Activated T-cell treated with anti-CD3 and anti-CD28 coated beads for 24 hours (primary cell): Measurements from ENCODE around the gene CARNS1.
A peak's percentile ranks its signal among the peaks of the same experiment; 100 is the strongest.

Experiments used
- DNase-seq: peaks from one replicate; pipeline ENCODE4 v3.0.0-alpha.2; 2020; ENCODE audit warnings: low read depth

Gene CARNS1

GRCh38 chr11:67428052-67429001 is 12.8 kb downstream of the CARNS1 start, which contains the start of gene RPS6KB2:
RPS6KB2 (plus strand) TSS chr11:67428494; CDS start chr11:67428546, 52 bp downstream.
- peak; percentile 100 for DNase-seq

- no peak for DNase-seq
Measured at GRCh38 chr11:67429038-67429668, 13.7 kb downstream of the CARNS1 start.

- DNase-seq, result no peak
Measured at GRCh38 chr11:67429722-67430121, 14.2 kb downstream of the CARNS1 start.

GRCh38 chr11:67431346-67432249 is 16.1 kb downstream of the CARNS1 start:
- DNase-seq, result no peak

GRCh38 chr11:67432655-67433349 is 17.3 kb downstream of the CARNS1 start:
- no peak for DNase-seq

- no peak for DNase-seq
Measured at GRCh38 chr11:67433536-67434394, 18.3 kb downstream of the CARNS1 start.

GRCh38 chr11:67434395-67434881 is 19.0 kb downstream of the CARNS1 start:
- DNase-seq, result no peak

GRCh38 chr11:67435031-67435726 is 19.7 kb downstream of the CARNS1 start:
- DNase-seq, result no peak

GRCh38 chr11:67435727-67436458 is 20.4 kb downstream of the CARNS1 start:
- no peak for DNase-seq

GRCh38 chr11:67436459-67437081 is 21.1 kb downstream of the CARNS1 start:
- DNase-seq, result peak; percentile 77

GRCh38 chr11:67437082-67437808 is 21.8 kb downstream of the CARNS1 start, which contains the start of gene PTPRCAP:
PTPRCAP (minus strand) TSS chr11:67437682; CDS start chr11:67437619, 63 bp downstream.
- DNase-seq, result peak; percentile 70

- DNase-seq, result no peak
Measured at GRCh38 chr11:67437809-67438157, 22.3 kb downstream of the CARNS1 start.

- peak; percentile 72 for DNase-seq
Measured at GRCh38 chr11:67438158-67438902, 22.9 kb downstream of the CARNS1 start.

GRCh38 chr11:67439321-67440228 is 24.1 kb downstream of the CARNS1 start:
- no peak for DNase-seq

- DNase-seq, result no peak
Measured at GRCh38 chr11:67440229-67441097, 25.0 kb downstream of the CARNS1 start.
